ENCODE results near the gene CENPX. TPM values are rescaled to one million over a fixed set of nuclear protein-coding genes. Genes with fewer than 3 reads are reported as not detected.

The CENPX gene
- total and polyA plus RNA-seq, 2 of the 13 experiments (the other 11 are each of a cell fraction or from before 2014, with no cell fraction given) = 92.7 to 170 TPM

GRCh38 chr17:81978524-81979298 is 44.0 kb downstream of the CENPX start (continued):
- TF ChIP-seq MXI1 (IDR thresholded peaks at IDR 0.05; ENCODE audit: borderline replicate concordance, low read depth, low read length) (no peak; the same call in 2 of the 3 replicates), ELF4 (CRISPR knock-in tag; IDR thresholded peaks at IDR 0.05; ENCODE audit: borderline replicate concordance) (no peak), ZNF672 (CRISPR knock-in tag; IDR thresholded peaks at IDR 0.05) (no peak), PAX8 (CRISPR knock-in tag; IDR thresholded peaks at IDR 0.05; ENCODE audit: borderline replicate concordance) (no peak), CENPX (CRISPR knock-in tag; IDR thresholded peaks at IDR 0.05) (no peak), WIZ (CRISPR knock-in tag; IDR thresholded peaks at IDR 0.05) (no peak), ZGPAT (CRISPR knock-in tag; IDR thresholded peaks at IDR 0.05) (no peak), ZNF317 (CRISPR knock-in tag; IDR thresholded peaks at IDR 0.05) (0 out of 2 replicates have a peak, but pooled peaks have one; percentile 21), HNRNPK (IDR thresholded peaks at IDR 0.05; ENCODE audit: low read depth, low read length, poor library complexity, severe bottlenecking) (no peak), EED (CRISPR knock-in tag; IDR thresholded peaks at IDR 0.05) (no peak), CREBL2 (CRISPR knock-in tag; IDR thresholded peaks at IDR 0.05; ENCODE audit: borderline replicate concordance) (peak; percentile 34; the same call in 1 of the 2 replicates), ZNF770 (CRISPR knock-in tag; IDR thresholded peaks at IDR 0.05) (no peak), NR2C2 (CRISPR knock-in tag; IDR thresholded peaks at IDR 0.05; ENCODE audit: borderline replicate concordance) (no peak), MEIS2 (CRISPR knock-in tag; IDR thresholded peaks at IDR 0.05) (no peak), ZSCAN5A (CRISPR knock-in tag; IDR thresholded peaks at IDR 0.05; ENCODE audit: borderline replicate concordance) (no peak), CBX5 (CRISPR knock-in tag; IDR thresholded peaks at IDR 0.05; ENCODE audit: borderline replicate concordance) (no peak), ZNF3 (CRISPR knock-in tag; IDR thresholded peaks at IDR 0.05) (no peak), CHD2 (IDR thresholded peaks at IDR 0.05; ENCODE audit: low read depth, low read length) (no peak), ADNP (CRISPR knock-in tag; IDR thresholded peaks at IDR 0.05) (no peak), ZNF431 (CRISPR knock-in tag; IDR thresholded peaks at IDR 0.05; ENCODE audit: borderline replicate concordance, low read depth) (no peak), ARNT2 (CRISPR knock-in tag; IDR thresholded peaks at IDR 0.05; ENCODE audit: low read depth) (no peak), ZBTB25 (CRISPR knock-in tag; IDR thresholded peaks at IDR 0.05) (no peak), PRMT3 (CRISPR knock-in tag; IDR thresholded peaks at IDR 0.05; ENCODE audit: borderline replicate concordance, low read depth) (no peak), ZNF660 (CRISPR knock-in tag; IDR thresholded peaks at IDR 0.05; ENCODE audit: borderline replicate concordance, low read depth) (no peak)

All from HepG2 (cell line).